ENCODE measurements around the gene SPX.

The SPX gene

DNA sequence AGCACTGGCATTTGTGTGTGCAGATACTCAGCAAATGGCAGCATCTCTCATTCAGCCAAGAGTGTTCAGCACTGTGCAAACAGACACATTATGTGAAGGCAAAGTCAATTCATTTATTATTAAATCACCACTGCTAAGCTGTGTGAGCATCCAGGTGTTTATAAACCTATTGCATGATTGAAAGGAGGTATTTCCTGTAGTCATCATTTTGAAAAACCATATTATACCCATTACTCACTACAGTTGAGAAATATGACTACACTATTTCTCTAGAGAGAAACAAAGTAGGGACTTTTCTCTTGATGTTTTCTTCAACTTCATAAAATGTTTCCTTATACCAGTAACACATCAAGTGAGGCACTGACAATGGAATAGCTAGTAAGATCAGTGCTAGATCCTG lies 13.7 kb downstream of the SPX start:
- no peak for DNase-seq

DNA sequence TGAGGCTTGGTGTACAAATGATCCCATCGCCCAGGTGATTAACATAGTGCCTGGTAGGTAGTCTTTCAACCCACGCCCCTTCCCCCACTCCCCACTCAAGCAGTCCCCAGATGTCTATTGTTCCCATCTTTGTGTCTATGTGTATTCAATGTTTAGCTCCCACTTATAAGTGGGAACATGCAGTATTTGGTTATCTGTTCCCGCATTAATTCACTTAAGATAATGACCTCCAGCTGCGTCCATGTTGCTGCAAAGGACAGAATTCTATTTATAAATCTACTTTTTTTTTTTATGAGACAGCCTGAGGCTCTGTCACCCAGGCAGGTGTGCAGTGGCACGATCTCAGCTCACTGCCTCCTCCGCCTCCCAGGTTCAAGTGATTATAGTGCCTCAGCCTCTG lies 15.7 kb downstream of the SPX start:
- no peak for DNase-seq

- DNase-seq: no peak
Measured at GRCh38 chr12:21542403-21542802, 16.3 kb downstream of the SPX start.

DNA sequence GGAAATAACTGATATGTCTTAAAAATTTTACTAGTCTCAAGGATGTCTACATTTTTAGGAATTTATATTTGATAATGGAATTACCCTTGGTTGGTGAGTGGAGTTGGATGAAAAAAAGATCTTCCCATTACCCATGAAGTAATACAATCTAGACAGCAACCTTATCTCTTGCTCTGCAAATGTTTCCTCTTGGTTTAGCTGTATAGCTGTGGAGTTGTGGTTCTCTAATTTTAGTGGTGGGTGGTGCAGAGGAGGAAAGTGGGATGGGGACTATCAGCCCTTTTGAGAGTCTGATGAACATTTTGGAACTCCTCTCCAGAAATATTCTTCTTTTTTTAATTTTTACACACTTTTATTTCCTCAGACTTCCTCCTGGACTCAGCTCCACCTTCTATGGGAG lies 17.1 kb downstream of the SPX start:
- DNase-seq: no peak

GRCh38 chr12:21545557-21545956 lies 19.5 kb downstream of the SPX start:
- DNase-seq: no peak

DNA sequence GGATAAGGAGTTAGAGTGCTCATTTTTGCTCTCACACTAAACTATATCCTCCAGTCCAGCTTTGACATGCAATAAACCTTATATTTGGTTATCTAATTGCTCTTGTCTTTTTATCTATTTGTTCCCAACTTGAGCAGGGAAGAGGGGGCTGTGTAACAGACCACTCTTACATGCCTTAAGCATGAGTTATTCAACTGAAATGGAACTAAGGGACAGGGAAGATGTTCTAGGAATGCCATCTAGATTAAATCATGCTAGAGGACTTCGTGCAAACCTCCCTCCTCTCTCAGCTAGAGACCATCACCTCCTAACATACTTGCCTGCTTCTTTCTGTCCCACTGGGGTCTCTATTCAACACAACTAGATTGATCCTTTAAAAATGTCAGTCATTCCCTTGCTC lies 20.6 kb downstream of the SPX start:
- no peak for DNase-seq

GRCh38 chr12:21547437-21547836 lies 21.3 kb downstream of the SPX start:
- DNase-seq: no peak

- DNase-seq: no peak
Measured at GRCh38 chr12:21551841-21552465, 25.9 kb downstream of the SPX start.

DNA sequence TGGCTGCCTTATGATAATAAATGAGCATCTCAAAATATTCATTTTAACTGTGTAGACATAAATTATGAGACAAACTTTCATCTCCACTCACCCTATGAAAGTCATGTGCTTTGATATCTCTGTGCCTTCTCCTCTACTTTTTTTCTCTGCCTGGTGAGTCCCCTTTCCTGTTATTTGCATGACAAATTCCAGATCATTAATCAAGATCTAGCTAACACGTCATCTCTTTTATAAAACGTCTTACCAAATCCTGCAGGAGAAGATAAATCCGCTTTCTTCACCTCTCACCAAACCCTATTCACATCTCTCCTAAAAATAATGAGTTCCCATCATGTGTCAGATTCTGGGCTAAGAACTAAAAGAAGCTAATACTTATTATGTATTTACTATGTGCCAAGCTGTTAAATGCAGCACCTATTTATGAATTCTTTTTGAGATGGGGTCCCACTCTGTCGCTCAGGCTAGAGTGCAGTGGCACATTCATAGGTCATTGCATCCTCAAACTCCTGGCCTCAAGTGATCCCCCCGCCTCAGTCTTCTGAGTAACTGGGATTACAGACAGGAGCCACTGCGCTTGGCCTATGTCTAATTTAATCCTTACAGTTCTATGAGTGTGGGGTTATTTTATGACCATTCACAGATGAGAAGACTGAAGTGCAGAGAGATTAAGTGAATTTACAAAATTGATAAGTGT lies 26.7 kb downstream of the SPX start:
- no peak for DNase-seq

DNA sequence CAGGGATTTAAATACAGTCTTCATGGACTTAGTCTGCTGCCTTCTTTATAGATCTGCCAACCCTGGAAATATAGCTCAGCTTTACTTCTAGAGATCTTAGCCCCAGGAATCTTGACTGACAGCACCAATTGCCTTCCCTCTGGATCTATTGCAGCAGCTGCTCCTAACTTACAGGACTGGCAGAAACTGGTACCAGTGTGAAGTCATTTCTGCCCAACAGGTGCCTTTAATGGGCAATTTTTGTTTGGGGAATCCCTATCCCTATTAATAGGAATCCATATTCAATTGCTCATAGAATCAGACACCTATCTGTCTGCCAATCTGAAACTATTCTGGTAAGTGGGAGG lies 27.2 kb downstream of the SPX start:
- no peak for DNase-seq

DNA sequence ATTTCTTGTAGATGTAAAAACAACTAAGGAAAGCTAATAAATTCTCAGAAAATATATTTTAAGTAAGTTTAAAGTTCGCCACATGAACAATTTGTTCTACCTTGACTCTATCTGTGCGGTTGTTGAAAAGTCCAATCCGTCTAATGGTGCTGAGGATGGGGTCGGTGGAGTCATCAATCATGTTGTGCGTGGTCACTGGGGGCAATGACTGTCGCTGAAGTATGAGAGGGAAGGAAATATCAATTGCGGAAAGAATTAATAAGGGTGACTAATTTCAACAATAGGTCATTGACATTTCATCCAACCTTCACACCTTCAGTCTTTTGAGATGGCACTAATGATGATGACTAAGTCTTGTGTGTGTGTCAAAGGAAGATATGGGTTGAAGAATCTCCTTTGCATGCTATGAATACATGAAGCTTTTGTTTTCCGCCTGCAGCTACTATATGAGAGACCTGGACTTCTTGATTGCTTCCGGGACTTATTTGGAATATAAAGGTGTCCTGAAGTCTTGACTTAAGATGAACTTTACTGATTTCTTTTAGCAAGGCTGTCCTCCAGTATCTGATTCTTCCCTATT lies 32.1 kb downstream of the SPX start:
- no peak for DNase-seq

GRCh38 chr12:21559855-21560569 lies 33.9 kb downstream of the SPX start:
- no peak for DNase-seq

GRCh38 chr12:21561158-21561557 lies 35.1 kb downstream of the SPX start:
- no peak for DNase-seq

DNA sequence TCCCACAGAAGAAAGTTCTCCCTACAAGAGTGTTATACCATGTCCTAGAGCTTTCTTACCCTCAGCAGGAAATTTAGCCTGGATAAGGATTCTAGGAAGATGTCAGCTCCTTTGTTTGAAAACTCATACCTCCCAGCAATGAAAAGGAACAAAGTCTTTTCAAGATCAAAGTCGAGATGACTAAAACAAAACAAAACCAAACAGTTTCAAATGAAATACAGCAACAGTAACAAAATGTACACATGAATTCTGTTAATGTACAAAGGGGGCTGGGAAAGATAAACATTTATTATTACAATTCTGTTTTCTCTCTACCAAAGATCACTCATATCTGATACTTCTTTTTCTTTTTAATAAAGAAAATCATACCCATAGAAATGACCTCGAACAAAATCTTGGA lies 36.8 kb downstream of the SPX start:
- no peak for DNase-seq

GRCh38 chr12:21566223-21566906 lies 40.3 kb downstream of the SPX start:
- no peak for DNase-seq

GRCh38 chr12:21566907-21567394 lies 40.9 kb downstream of the SPX start:
- DNase-seq: no peak

- DNase-seq: no peak
Measured at GRCh38 chr12:21568115-21568514, 42.0 kb downstream of the SPX start.

DNA sequence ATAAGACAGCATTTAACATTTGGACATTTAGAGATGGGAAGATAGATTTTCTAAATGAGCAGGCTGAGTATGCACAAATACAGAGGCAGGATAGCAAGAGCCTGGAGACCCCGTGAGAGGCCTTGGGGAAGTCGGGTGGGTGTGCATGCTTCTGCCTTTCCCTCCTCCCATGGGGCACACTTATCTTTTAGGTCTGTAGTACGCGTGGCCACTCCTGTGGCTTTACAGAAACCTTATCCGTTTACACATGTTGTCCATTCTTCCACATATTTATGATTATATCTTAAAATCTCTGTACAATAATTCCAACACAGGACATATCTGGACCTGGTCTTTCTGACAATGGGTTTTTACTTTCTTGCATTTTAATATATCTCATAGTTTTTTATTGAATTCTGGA lies 45.0 kb downstream of the SPX start:
- no peak for DNase-seq

DNA sequence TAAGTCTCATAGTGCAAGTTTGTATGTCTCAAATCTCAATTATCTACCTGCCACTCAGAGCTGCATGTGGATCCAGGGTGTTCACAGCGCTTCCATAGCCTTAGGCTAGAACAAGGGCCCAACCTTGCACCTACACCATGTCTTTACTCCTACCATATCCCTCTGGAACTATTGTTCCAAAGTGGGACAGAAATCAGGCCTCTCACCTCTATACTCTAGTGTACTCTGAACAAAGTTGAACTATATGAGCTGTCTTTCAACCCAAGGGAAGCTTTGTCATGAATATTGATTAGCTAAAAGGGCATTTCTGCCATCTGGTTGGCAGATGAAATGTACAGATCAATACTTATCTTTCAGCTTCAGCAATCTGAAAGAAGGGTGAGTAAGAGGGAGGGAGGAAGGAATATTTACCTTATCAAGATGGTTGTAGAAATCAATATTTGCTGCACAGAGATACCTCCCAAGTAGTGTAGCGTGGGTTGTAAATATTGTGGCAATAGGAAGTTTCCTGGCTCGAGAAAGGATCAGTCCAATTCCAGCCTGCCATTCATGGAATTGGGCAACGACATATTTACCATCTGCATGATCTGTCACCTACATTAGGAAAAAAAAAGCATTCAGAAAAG lies 47.8 kb downstream of the SPX start:
- DNase-seq: no peak

GRCh38 chr12:21576431-21576830 lies 50.3 kb downstream of the SPX start:
- DNase-seq: no peak

- no peak for DNase-seq
Measured at GRCh38 chr12:21577516-21577915, 51.4 kb downstream of the SPX start.

GRCh38 chr12:21580748-21581516 lies 54.8 kb downstream of the SPX start:
- DNase-seq: no peak
